Panc1 (cell line): ENCODE results near the gene CACNA1G. TPM values are rescaled to one million over a fixed set of nuclear protein-coding genes. Genes with fewer than 3 reads are reported as not detected.

Experiments used
- ATAC-seq: fragments of 200-7000 bp; cut with Tn5 transposase; 2 replicates; pipeline ENCODE4 v1.9.1; 2020; ENCODE audit warnings: mild to moderate bottlenecking, moderate library complexity
- BruUV-seq: library from RNA; stranded (reverse); fragments of 400-500 nt; replicated peaks from 2 replicates; lab custom pipeline; 2021; lab: Mats Ljungman, UMichigan
- CTCF ChIA-PET: fragments of 300-600 bp; sonication (Branson Sonifier 250); formaldehyde crosslinking; loops from one replicate; lab custom pipeline; 2022; ENCODE audit warnings: antibody characterized with exemption; lab: Charles Lee
- POLR2A ChIA-PET: fragments of 300-600 bp; sonication (Branson Sonifier 250); formaldehyde crosslinking; loops from one replicate; lab custom pipeline; 2022; ENCODE audit warnings: antibody characterized with exemption; lab: Charles Lee
- DNase-seq: peaks from one replicate; pipeline ENCODE4 v3.0.0-alpha.2; 2010; ENCODE audit warnings: low read depth, low spot score
- H3K27ac ChIP-seq: 2 replicates; pipeline ENCODE4 v1.5.1; 2011; ENCODE audit warnings: mild to moderate bottlenecking, low read length, inconsistent platforms
- H3K27me3 ChIP-seq: fragments of 200-500 bp; sonication (Bioruptor generic); 2 replicates; pipeline ENCODE4 v1.6.0; 2014; ENCODE audit warnings: low read length, inconsistent platforms; ENCODE audit not compliant: control insufficient read depth, insufficient read depth
- H3K36me3 ChIP-seq: fragments of 200-500 bp; sonication (Bioruptor generic); 2 replicates; pipeline ENCODE4 v1.5.1; 2014; ENCODE audit warnings: inconsistent platforms, mild to moderate bottlenecking, low read length, moderate library complexity; ENCODE audit not compliant: control insufficient read depth, insufficient read depth
- H3K4me1 ChIP-seq: 2 replicates; pipeline ENCODE4 v1.5.1; 2011; ENCODE audit warnings: inconsistent platforms, mild to moderate bottlenecking, low read length, moderate library complexity; ENCODE audit not compliant: control insufficient read depth, insufficient read depth
- H3K4me3 ChIP-seq, 2 experiments: 2 replicates each; pipeline ENCODE4 v1.5.1; 2011 to 2012; ENCODE audit warnings: low read depth in 2 of 2, low read length in 2 of 2, mild to moderate bottlenecking in 2 of 2, inconsistent platforms in 1 of 2, moderate library complexity in 1 of 2
- H3K9me3 ChIP-seq: fragments of 200-500 bp; sonication (Bioruptor generic); 2 replicates; pipeline ENCODE4 v1.5.1; 2014; ENCODE audit warnings: low read depth, mild to moderate bottlenecking, inconsistent platforms, low read length, moderate library complexity; ENCODE audit not compliant: control insufficient read depth, insufficient read depth
- POLR2AphosphoS5 ChIP-seq: IDR thresholded peaks from 2 replicates; pipeline ENCODE4 v1.6.1; 2012; ENCODE audit warnings: mild to moderate bottlenecking, low read depth, low read length, moderate library complexity
- REST ChIP-seq, 2 experiments: IDR thresholded peaks; 2 replicates each; pipeline ENCODE4 v1.6.1; 2011 to 2012; ENCODE audit warnings: low read depth in 2 of 2, control low read depth in 1 of 2, low read length in 1 of 2, mild to moderate bottlenecking in 1 of 2, moderate library complexity in 1 of 2; ENCODE audit not compliant: insufficient read depth in 1 of 2
- SIN3A ChIP-seq: IDR thresholded peaks from 2 replicates; pipeline ENCODE4 v1.6.1; 2012; ENCODE audit warnings: low read depth, mild to moderate bottlenecking, low read length, moderate library complexity, borderline replicate concordance; ENCODE audit not compliant: insufficient read depth
- TCF7L2 ChIP-seq: IDR thresholded peaks from 2 replicates; pipeline ENCODE4 v1.6.1; 2011; ENCODE audit warnings: mild to moderate bottlenecking, low read depth, low read length, inconsistent platforms
- in situ Hi-C: cut with HindIII; loops from 2 replicates; pipeline ENCODE4 v1.10.0; 2016; ENCODE audit warnings: low sequenced_read_pairs, low pct_unique_long_range_greater_than_20kb
- intact Hi-C: fragments of 100-400 bp; cut with micrococcal nuclease; formaldehyde crosslinking; loops from one replicate; pipeline ENCODE4 v1.10.0; 2022; ENCODE audit not compliant: unreplicated experiment
- total RNA-seq: library from RNA; stranded (reverse); gene quantifications from one replicate; pipeline ENCODE4 v1.2.1, GENCODE V29; 2021; ENCODE audit not compliant: unreplicated experiment
- TF ChIP-seq, protein P1 (sequence below): fragments of 450-650 bp; IDR thresholded peaks from 2 replicates; pipeline ENCODE4 v1.5.1; 2017; ENCODE audit warnings: mild to moderate bottlenecking

Gene CACNA1G
- total RNA-seq, 1 experiment from 2014 or later = 10.0 TPM

GRCh38 chr17:50569592-50569991 lies 9.1 kb downstream of the CACNA1G start:
- no peaks in the 10 kb centered on the region for H3K36me3 ChIP-seq
- peaks cover 1% of the 10 kb centered on the region; the same call in 1 of the 2 replicates for H3K4me1 ChIP-seq
- no peak overlapping the region for H3K27ac ChIP-seq
- ATAC-seq (no peak), DNase-seq (no peak)
- ChIA-PET POLR2A (no interaction called here), CTCF (interaction anchor here (0.6 kb wide), 1 partner anchor 99 kb away, joined by 5 read pairs; no protein-coding TSS in a partner anchor)
- no TSS peak for BruUV-seq
- no peaks in the 10 kb centered on the region for H3K27me3 ChIP-seq
- no peaks in the 10 kb centered on the region for H3K9me3 ChIP-seq
- H3K4me3 ChIP-seq = no peak overlapping the region
- TF ChIP-seq TCF7L2 = no peak
- TF ChIP-seq, protein P1, sequence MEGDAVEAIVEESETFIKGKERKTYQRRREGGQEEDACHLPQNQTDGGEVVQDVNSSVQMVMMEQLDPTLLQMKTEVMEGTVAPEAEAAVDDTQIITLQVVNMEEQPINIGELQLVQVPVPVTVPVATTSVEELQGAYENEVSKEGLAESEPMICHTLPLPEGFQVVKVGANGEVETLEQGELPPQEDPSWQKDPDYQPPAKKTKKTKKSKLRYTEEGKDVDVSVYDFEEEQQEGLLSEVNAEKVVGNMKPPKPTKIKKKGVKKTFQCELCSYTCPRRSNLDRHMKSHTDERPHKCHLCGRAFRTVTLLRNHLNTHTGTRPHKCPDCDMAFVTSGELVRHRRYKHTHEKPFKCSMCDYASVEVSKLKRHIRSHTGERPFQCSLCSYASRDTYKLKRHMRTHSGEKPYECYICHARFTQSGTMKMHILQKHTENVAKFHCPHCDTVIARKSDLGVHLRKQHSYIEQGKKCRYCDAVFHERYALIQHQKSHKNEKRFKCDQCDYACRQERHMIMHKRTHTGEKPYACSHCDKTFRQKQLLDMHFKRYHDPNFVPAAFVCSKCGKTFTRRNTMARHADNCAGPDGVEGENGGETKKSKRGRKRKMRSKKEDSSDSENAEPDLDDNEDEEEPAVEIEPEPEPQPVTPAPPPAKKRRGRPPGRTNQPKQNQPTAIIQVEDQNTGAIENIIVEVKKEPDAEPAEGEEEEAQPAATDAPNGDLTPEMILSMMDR = no peak
- TF ChIP-seq POLR2AphosphoS5 = no peak
- TF ChIP-seq REST (IDR thresholded peaks at IDR 0.05; ENCODE audit: insufficient read depth in 1 of 2, low read depth in 2 of 2, low read length in 1 of 2) = no peak
- TF ChIP-seq SIN3A = no peak
- intact Hi-C loops = no loop called here
- in situ Hi-C loops = no loop called here

- Histone ChIP-seq H3K9me3 (no peaks in the 10 kb centered on the region), H3K4me1 (no peaks in the 10 kb centered on the region), H3K4me3 (no peak overlapping the region), H3K27me3 (no peaks in the 10 kb centered on the region), H3K36me3 (no peaks in the 10 kb centered on the region), H3K27ac (no peak overlapping the region)
- CTCF ChIA-PET = interaction anchor here (0.6 kb wide), 1 partner anchor 99 kb away, joined by 5 read pairs; no protein-coding TSS in a partner anchor
- POLR2A ChIA-PET = no interaction called here
- no TSS peak for BruUV-seq
- ATAC-seq = no peak
- DNase-seq = no peak
- TF ChIP-seq, protein P1 = no peak
- TF ChIP-seq REST (IDR thresholded peaks at IDR 0.05; ENCODE audit: insufficient read depth in 1 of 2, low read depth in 2 of 2, low read length in 1 of 2) (no peak), POLR2AphosphoS5 (no peak), SIN3A (no peak), TCF7L2 (no peak)
- in situ Hi-C loops (no loop called here), intact Hi-C loops (no loop called here)
These were observed 9.5 kb downstream of the CACNA1G start for GRCh38 chr17:50570032-50570431.
